ENCODE measurements around the gene LAMTOR5.

Gene LAMTOR5

GRCh38 chr1:110385369-110385768, 22.1 kb downstream of the LAMTOR5 start:
- no peak for DNase-seq

GRCh38 chr1:110384581-110385321, 22.7 kb downstream of the LAMTOR5 start:
- no peak for DNase-seq

GRCh38 chr1:110383251-110383990, 24.1 kb downstream of the LAMTOR5 start:
- peak; percentile 57 for DNase-seq

- peak; percentile 15 for DNase-seq
These were observed 26.7 kb downstream of the LAMTOR5 start for GRCh38 chr1:110380672-110381283.

GRCh38 chr1:110375490-110375889, 32.0 kb downstream of the LAMTOR5 start:
- no peak for DNase-seq

GRCh38 chr1:110370827-110371226, 36.7 kb downstream of the LAMTOR5 start:
- DNase-seq = no peak

- peak; percentile 54 for DNase-seq
These were observed 43.3 kb downstream of the LAMTOR5 start for GRCh38 chr1:110364221-110364620.

GRCh38 chr1:110361856-110362255, 45.6 kb downstream of the LAMTOR5 start:
- no peak for DNase-seq

- no peak for DNase-seq
These were observed 47.1 kb downstream of the LAMTOR5 start for GRCh38 chr1:110360431-110360830.

GRCh38 chr1:110356379-110356778, 51.1 kb downstream of the LAMTOR5 start:
- no peak for DNase-seq

GRCh38 chr1:110355321-110355720, 52.2 kb downstream of the LAMTOR5 start:
- DNase-seq = no peak

Data from hematopoietic multipotent progenitor cell treated with erythropoietin and hydrocortisone succinate and interleukin-3 and kit ligand, for 4 days (in vitro differentiated cells).